ENCODE data around the gene POTEC. TPM values are rescaled to one million over a fixed set of nuclear protein-coding genes. Genes with fewer than 3 reads are reported as not detected.
"Not testable (repeated sequence)": the region's sequence is repeated elsewhere in the genome, so short reads cannot be mapped to it uniquely, and the experiment has no call there.

POTEC gene
- polyA plus RNA-seq (2012; ENCODE audit: insufficient read length, low read depth): not detected

GRCh38 chr18:14543446-14543964 lies at the start of gene POTEC:
Gene POTEC (minus strand): TSS chr18:14543600. CDS start chr18:14543146, 454 bp downstream.
- not testable (repeated sequence) for TF ChIP-seq SIN3A (IDR thresholded peaks at IDR 0.05; ENCODE audit: borderline replicate concordance, insufficient read depth, low read length); REST (IDR thresholded peaks at IDR 0.05; ENCODE audit: insufficient read depth in 1 of 2, low read depth in 2 of 2, low read length in 2 of 2); TAF1 (IDR thresholded peaks at IDR 0.05; ENCODE audit: borderline replicate concordance, insufficient read depth, low read length)

- TF ChIP-seq TAF1 (IDR thresholded peaks at IDR 0.05; ENCODE audit: borderline replicate concordance, insufficient read depth, low read length) (no peak), FOXP2 (optimal IDR thresholded peaks at IDR 0.05; ENCODE audit: borderline replicate concordance, extremely low read depth, extremely low read length, insufficient read depth) (no peak), POLR2AphosphoS5 (IDR thresholded peaks at IDR 0.05; ENCODE audit: low read depth, low read length) (no peak), REST (IDR thresholded peaks at IDR 0.05; ENCODE audit: insufficient read depth in 1 of 2, low read depth in 2 of 2, low read length in 2 of 2) (no peak), SIN3A (IDR thresholded peaks at IDR 0.05; ENCODE audit: borderline replicate concordance, insufficient read depth, low read length) (no peak)
Observed at GRCh38 chr18:14577971-14578370, 34.6 kb upstream of the POTEC start.
